Measurements from ENCODE around the gene RCC1. TPM values are rescaled to one million over a fixed set of nuclear protein-coding genes. Genes with fewer than 3 reads are reported as not detected.
"Not testable (repeated sequence)": the region's sequence is repeated elsewhere in the genome, so short reads cannot be mapped to it uniquely, and the experiment has no call there.

RCC1 gene
- total RNA-seq, 1 donor from 2014 or later: 128 TPM

DNA sequence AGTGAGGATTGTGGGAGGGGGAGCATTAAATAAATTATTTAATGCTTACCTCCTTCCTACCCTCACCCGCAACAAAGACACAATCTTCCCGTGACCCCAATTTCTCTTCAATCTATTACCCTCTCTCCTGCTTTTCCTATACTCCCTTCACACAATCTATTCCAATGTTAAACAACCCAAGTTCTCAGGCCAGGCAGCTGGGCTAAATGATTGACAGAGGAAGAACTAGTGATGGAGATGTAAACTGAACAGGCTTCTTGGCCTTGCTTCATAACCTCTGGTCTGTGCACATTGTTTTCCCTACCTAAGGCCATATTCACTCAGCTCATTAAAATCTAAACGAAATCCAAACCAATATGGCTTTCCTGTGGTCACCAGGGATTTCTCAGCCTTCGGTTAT, 3.9 kb upstream of the RCC1 start:
- intact Hi-C loops (cut with micrococcal nuclease): no loop called here
- Mint-ChIP-seq H3K4me1 (ENCODE audit: low read depth) (peaks cover 12% of the 10 kb centered on the region), H3K4me3 (ENCODE audit: low read depth) (no peak overlapping the region), H3K36me3 (ENCODE audit: low read depth) (peaks cover 26% of the 10 kb centered on the region), H3K9me3 (no peaks in the 10 kb centered on the region), H3K27me3 (ENCODE audit: low read depth) (no peaks in the 10 kb centered on the region), H3K27ac (no peak overlapping the region)
- no peak for DNase-seq (ENCODE audit: low spot score)

DNA sequence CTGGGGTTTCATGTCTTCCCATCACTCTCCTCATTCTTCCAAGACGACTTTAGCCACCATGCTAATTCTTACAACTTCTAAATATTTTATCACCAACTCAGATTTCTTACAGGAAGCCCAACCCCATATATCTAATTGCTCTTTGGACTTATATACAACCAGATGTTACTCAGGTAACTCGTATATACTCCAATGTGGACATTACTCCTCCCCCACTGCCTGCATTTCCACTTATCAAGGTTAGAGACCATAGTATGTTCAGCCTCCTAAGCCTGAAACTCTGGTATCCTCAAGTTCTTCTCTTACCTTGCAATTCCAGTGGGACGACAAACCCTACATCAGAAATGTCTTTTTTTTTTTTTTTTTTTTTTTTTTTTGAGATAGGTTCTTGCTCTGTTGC, 2.7 kb upstream of the RCC1 start:
- Mint-ChIP-seq H3K4me3 (ENCODE audit: low read depth) (no peak overlapping the region), H3K9me3 (no peaks in the 10 kb centered on the region), H3K4me1 (ENCODE audit: low read depth) (peaks cover 12% of the 10 kb centered on the region), H3K27me3 (ENCODE audit: low read depth) (no peaks in the 10 kb centered on the region), H3K36me3 (ENCODE audit: low read depth) (peaks cover 36% of the 10 kb centered on the region), H3K27ac (peak overlapping the region; percentile 0)
- intact Hi-C loops (cut with micrococcal nuclease): no loop called here
- no peak for DNase-seq (ENCODE audit: low spot score)

DNA sequence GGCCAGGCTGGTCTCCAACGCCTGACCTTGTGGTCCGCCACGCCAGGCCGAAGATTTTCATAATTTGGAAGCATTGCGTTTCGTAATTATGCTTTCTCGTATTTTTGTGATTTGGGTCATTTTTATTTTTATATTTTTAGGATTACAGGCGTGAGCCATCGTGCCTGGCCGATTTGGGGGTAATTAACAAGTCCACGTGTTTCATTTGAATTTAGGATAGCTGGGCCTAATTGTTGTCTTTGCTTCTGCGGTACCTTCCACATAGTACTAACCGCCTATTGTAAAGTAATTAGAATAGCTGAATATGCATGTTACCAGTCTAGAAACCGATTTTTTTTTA, 1.0 kb downstream of the RCC1 start:
- Mint-ChIP-seq H3K4me1 (ENCODE audit: low read depth) (peaks cover 28% of the 10 kb centered on the region), H3K27me3 (ENCODE audit: low read depth) (no peaks in the 10 kb centered on the region), H3K27ac (peak overlapping the region; percentile 99), H3K4me3 (ENCODE audit: low read depth) (peak overlapping the region; percentile 100), H3K36me3 (ENCODE audit: low read depth) (peaks cover 68% of the 10 kb centered on the region), H3K9me3 (no peaks in the 10 kb centered on the region)
- no peak for DNase-seq (ENCODE audit: low spot score)
- intact Hi-C loops (cut with micrococcal nuclease): loop anchor here (5.0 kb wide), 1 partner anchor 260 kb away; no protein-coding TSS in a partner anchor

DNA sequence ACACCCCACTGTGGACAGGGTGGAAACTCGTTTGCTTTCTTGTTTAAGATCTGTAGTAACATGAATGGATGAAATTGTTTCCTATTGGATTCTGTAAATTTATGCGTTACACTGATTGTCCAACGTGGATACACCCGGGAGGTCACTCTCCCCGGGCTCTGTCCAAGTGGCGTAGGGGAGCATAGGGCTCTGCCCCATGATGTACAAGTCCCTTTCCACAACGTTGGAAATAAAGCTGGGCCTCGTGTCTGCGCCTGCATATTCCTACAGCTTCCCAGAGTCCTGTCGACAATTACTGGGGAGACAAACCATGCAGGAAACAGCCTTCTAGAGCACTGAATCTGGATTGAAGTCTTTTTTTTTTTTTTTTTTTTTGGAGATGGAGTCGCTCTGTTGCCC, 1.4 kb downstream of the RCC1 start:
- H3K4me1 Mint-ChIP-seq (ENCODE audit: low read depth): peaks cover 31% of the 10 kb centered on the region
- H3K4me3 Mint-ChIP-seq (ENCODE audit: low read depth): peak overlapping the region; percentile 100
- peak overlapping the region; percentile 99 for H3K27ac Mint-ChIP-seq
- no peaks in the 10 kb centered on the region for H3K27me3 Mint-ChIP-seq (ENCODE audit: low read depth)
- no peak for DNase-seq (ENCODE audit: low spot score)
- no peaks in the 10 kb centered on the region for H3K9me3 Mint-ChIP-seq
- intact Hi-C loops (cut with micrococcal nuclease): loop anchor here (5.0 kb wide), 1 partner anchor 260 kb away; no protein-coding TSS in a partner anchor
- H3K36me3 Mint-ChIP-seq (ENCODE audit: low read depth): peaks cover 72% of the 10 kb centered on the region

DNA sequence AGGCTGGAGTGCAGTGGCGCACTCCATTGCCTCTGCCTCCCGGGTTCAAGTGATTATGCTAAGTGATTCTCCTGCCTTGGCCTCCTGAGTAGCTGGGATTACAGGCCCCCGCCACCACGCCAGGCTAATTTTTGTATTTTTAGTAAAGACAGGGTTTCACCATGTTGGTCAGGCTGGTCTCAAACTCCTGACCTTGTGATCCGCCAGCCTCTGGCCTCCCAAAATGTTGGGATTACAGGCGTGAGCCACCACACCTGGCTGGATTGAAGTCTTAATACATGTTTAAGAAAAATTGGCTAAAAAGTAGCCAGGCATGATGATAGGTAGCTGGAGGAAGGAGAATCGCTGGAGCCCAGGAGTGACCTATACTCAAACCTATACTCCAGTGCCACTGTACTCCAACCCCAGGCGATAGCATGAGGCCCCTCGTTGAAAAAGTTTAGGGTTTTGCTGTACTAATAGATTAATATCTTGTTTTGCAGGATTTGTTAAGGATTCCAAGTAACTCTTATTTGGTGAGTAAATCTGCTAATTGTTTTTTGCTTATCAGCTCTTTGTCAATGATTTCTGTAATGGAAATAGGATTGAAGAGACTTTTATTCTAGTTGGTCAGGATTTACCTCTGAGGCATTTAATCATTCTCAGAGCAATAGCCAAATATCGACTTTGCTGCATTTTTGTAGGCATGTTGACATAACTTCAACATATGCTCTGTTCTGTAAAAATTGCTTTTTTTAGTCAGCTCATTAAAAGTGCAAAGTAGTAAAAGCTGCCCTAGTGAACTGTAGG, 2.0 kb downstream of the RCC1 start:
- H3K27me3 Mint-ChIP-seq (ENCODE audit: low read depth): no peaks in the 10 kb centered on the region
- intact Hi-C loops (cut with micrococcal nuclease): loop anchor here (2.0 to 5.0 kb wide), 2 partner anchors 73 to 261 kb away; no protein-coding TSS in a partner anchor
- peaks cover 37% of the 10 kb centered on the region for H3K4me1 Mint-ChIP-seq (ENCODE audit: low read depth)
- H3K9me3 Mint-ChIP-seq: no peaks in the 10 kb centered on the region
- DNase-seq (ENCODE audit: low spot score): no peak
- H3K36me3 Mint-ChIP-seq (ENCODE audit: low read depth): peaks cover 78% of the 10 kb centered on the region
- peak overlapping the region; percentile 99 for H3K27ac Mint-ChIP-seq
- peak overlapping the region; percentile 100 for H3K4me3 Mint-ChIP-seq (ENCODE audit: low read depth)

DNA sequence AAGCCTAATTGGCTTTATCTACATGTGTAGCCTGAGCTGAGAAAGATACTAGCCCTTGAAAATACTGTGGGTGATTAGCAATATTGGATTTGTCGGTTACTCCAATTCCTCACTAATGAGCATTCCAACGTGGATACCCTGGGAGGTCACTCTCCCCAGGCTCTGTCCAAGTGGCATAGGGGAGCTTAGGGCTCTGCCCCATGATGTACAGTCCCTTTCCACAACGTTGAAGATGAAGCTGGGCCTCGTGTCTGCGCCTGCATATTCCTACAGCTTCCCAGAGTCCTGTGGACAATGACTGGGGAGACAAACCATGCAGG, 2.6 kb downstream of the RCC1 start:
- Mint-ChIP-seq H3K27me3 (ENCODE audit: low read depth) (no peaks in the 10 kb centered on the region), H3K36me3 (ENCODE audit: low read depth) (peaks cover 83% of the 10 kb centered on the region), H3K27ac (peak overlapping the region; percentile 99), H3K9me3 (no peaks in the 10 kb centered on the region), H3K4me3 (ENCODE audit: low read depth) (peak overlapping the region; percentile 100), H3K4me1 (ENCODE audit: low read depth) (peaks cover 38% of the 10 kb centered on the region)
- DNase-seq (ENCODE audit: low spot score): no peak
- intact Hi-C loops (cut with micrococcal nuclease): loop anchor here (2.0 to 5.0 kb wide), 2 partner anchors 72 to 261 kb away; no protein-coding TSS in a partner anchor

DNA sequence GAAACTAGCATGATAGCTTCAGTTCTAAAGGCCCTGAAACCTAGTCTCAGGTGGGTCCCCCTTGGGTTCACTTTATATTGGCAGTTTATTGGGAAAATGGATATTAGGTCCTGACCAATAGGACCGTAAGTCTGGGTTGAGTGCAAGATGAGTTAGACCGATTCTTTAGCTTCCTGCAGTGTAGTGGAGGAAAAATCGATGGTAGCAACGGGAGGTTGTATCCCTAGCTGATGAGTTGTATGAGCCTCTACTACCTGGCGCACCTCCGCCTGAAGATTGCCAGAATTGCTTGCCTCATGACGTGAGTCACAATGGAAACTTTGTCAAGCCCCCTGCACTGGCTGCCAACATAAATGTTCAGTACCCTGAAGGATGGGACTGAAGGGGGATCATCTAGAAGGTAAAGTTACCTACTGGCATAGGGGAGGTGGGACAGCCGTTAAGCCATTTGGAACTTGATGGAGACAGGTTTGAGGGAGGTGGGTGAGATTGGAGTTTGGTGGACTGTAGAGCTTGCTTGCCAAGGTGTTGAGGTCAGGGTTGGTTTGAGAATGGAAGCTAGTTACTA, 3.9 kb downstream of the RCC1 start:
- H3K4me3 Mint-ChIP-seq (ENCODE audit: low read depth): peak overlapping the region; percentile 100
- H3K27ac Mint-ChIP-seq: peak overlapping the region; percentile 99
- peaks cover 40% of the 10 kb centered on the region for H3K4me1 Mint-ChIP-seq (ENCODE audit: low read depth)
- intact Hi-C loops (cut with micrococcal nuclease): loop anchor here (2.0 to 5.0 kb wide), 2 partner anchors 71 to 262 kb away; no protein-coding TSS in a partner anchor
- no peaks in the 10 kb centered on the region for H3K27me3 Mint-ChIP-seq (ENCODE audit: low read depth)
- H3K36me3 Mint-ChIP-seq (ENCODE audit: low read depth): peaks cover 92% of the 10 kb centered on the region
- no peaks in the 10 kb centered on the region for H3K9me3 Mint-ChIP-seq
- no peak for DNase-seq (ENCODE audit: low spot score)

DNA sequence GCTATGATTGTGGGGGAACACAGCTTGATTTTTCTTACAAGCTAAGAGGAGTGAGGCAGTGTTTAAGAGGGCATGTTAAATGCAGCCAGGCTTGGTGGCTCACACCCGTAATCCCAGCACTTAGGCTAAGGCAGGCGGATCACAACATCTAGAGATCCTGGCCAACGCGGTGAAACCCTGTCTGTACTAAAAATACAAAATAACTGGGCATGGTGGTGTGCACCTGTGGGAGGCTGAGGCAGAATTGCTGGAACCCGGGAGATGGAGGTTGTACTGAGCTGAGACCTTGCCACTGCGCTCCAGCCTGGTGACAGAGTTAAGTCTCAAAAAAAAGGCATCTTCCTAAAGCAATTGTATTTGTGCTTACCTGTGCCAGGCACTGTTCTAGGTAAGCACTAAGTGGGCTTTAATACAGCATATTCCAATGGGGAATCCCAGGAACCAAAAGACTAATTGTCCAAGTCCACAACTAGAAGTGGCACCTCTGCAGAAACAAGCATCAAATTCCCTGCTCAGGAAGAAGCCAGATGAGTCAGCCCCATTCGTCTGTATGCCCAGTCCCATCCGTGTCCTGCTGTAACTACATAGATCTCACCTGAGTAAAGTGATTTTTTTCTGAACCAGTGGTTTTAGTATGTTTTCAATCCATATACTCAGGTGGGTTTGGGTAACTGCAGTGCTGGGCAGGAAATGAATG, 4.6 kb downstream of the RCC1 start:
- peaks cover 91% of the 10 kb centered on the region for H3K36me3 Mint-ChIP-seq (ENCODE audit: low read depth)
- peak overlapping the region; percentile 99 for H3K27ac Mint-ChIP-seq
- H3K27me3 Mint-ChIP-seq (ENCODE audit: low read depth): no peaks in the 10 kb centered on the region
- H3K4me3 Mint-ChIP-seq (ENCODE audit: low read depth): peak overlapping the region; percentile 100
- no peaks in the 10 kb centered on the region for H3K9me3 Mint-ChIP-seq
- intact Hi-C loops (cut with micrococcal nuclease): no loop called here
- DNase-seq (ENCODE audit: low spot score): no peak
- H3K4me1 Mint-ChIP-seq (ENCODE audit: low read depth): peaks cover 39% of the 10 kb centered on the region

DNA sequence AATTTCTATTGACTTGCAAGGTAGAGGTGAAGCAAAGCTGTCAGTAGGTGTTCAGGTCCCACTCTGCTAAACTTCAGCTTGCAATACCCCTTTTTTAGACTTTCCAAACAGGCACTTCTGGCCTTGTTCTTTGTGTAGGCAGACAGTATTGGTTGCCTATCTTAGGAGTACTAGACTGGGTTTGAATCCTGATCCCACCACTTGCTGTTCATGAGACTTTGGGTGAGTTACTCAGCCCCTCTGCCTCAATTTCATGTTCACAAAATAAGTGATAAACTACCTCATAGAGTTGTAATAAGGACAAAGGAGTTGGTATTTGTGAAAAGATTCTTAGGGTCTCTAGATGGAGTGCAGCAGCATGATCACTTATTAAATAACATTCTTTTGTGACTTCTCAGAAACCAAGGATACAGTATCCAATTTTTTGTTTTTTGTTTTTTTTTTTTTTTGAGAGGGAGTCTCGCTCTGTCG, 5.2 kb downstream of the RCC1 start:
- peaks cover 85% of the 10 kb centered on the region for H3K36me3 Mint-ChIP-seq (ENCODE audit: low read depth)
- no peak for DNase-seq (ENCODE audit: low spot score)
- no peaks in the 10 kb centered on the region for H3K27me3 Mint-ChIP-seq (ENCODE audit: low read depth)
- peak overlapping the region; percentile 99 for H3K27ac Mint-ChIP-seq
- H3K4me3 Mint-ChIP-seq (ENCODE audit: low read depth): peak overlapping the region; percentile 100
- intact Hi-C loops (cut with micrococcal nuclease): no loop called here
- no peaks in the 10 kb centered on the region for H3K9me3 Mint-ChIP-seq
- H3K4me1 Mint-ChIP-seq (ENCODE audit: low read depth): peaks cover 38% of the 10 kb centered on the region

DNA sequence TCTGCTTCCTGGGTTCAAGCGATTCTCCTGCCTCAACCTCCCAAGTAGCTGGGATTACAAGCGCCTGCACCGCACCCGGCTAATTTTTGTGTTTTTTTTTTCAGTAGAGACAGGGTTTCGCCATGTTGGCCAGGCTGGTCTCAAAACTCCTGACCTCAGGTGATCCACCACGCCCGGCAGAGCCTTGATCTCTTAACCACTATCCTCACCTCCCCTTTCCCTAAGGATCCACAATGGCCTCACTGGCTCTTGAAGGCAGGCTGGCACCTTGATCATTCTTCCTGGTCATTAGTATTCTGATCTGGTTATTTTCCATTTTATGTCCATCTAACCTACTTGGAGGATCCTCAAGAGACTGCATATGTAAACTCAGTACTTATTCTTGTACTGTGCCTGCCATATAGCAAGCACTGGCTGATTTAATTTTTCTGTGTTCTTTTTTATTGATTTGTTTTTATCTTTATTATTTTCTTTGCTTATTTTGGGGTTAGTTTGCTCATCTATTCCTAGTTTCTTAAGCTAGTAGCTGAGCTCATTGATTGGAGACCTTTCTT, 6.3 kb downstream of the RCC1 start:
- peaks cover 42% of the 10 kb centered on the region for H3K4me1 Mint-ChIP-seq (ENCODE audit: low read depth)
- H3K36me3 Mint-ChIP-seq (ENCODE audit: low read depth): peaks cover 77% of the 10 kb centered on the region
- intact Hi-C loops (cut with micrococcal nuclease): no loop called here
- H3K4me3 Mint-ChIP-seq (ENCODE audit: low read depth): peak overlapping the region; percentile 63
- no peaks in the 10 kb centered on the region for H3K9me3 Mint-ChIP-seq
- H3K27ac Mint-ChIP-seq: peak overlapping the region; percentile 78
- no peaks in the 10 kb centered on the region for H3K27me3 Mint-ChIP-seq (ENCODE audit: low read depth)
- DNase-seq (ENCODE audit: low spot score): no peak

DNA sequence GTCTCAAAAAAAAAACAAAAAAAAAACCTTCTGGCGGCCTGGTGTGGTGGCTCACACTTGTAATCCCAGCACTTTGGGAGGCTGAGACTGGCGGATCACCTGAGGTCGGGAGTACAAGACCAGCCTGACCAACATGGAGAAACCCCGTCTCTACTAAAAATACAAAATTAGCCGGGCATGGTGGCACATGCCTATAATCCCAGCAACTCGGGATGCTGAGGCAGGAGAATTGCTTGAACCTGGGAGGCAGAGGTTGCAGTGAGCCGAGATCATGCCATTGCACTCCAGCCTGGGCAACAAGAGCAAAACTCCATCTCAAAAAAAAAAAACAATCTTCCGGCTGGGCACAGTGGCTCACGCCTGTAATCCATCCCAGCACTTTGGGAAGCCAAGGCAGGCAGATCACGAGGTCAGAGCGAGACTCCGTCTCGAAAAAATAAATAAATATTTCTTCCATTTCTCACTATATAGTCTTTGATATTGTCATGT, 8.6 kb downstream of the RCC1 start:
- not testable (repeated sequence) for H3K4me3 Mint-ChIP-seq (ENCODE audit: low read depth)
- H3K36me3 Mint-ChIP-seq (ENCODE audit: low read depth): peaks cover 58% of the 10 kb centered on the region

DNA sequence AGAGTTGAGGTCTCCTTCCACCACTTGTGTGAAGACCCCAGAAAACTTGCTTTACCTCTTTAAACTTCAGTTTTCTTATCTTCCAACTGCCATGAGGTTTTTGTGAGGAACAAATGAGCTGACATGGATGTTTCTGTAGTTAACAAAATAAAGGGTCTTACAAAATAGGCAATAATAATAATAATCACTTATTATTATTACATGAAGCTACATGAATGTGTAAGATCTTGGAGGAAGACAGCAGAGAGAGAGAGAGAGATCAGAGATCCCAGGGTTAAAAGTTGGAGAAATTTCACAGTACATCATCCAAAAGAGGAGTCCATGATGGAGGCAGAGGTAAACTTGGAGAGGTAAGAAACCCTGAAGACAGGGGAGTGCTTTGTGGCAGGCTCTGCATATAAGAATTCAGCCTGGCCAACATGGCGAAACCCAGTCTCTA, 10.7 kb downstream of the RCC1 start:
- intact Hi-C loops (cut with micrococcal nuclease): loop anchor here (2.0 to 5.0 kb wide), 2 partner anchors 86 to 220 kb away; partner anchors contain the start of gene YTHDF2
- Mint-ChIP-seq H3K4me3 (ENCODE audit: low read depth) (peak overlapping the region; percentile 22), H3K9me3 (no peaks in the 10 kb centered on the region), H3K36me3 (ENCODE audit: low read depth) (peaks cover 53% of the 10 kb centered on the region), H3K27me3 (ENCODE audit: low read depth) (no peaks in the 10 kb centered on the region), H3K27ac (peak overlapping the region; percentile 88), H3K4me1 (ENCODE audit: low read depth) (peaks cover 36% of the 10 kb centered on the region)
- DNase-seq (ENCODE audit: low spot score): no peak

More for the DNA sequence above, 8.6 kb downstream of the RCC1 start:
- H3K9me3 Mint-ChIP-seq; DNase-seq (ENCODE audit: low spot score); intact Hi-C loops (cut with micrococcal nuclease); H3K27me3 Mint-ChIP-seq (ENCODE audit: low read depth): not testable (repeated sequence)
- Mint-ChIP-seq H3K27ac (peak overlapping the region; percentile 65), H3K4me1 (ENCODE audit: low read depth) (peaks cover 48% of the 10 kb centered on the region)
